HG03103 (cell line): Measurements from ENCODE around the gene JOSD2.

Source experiments
- ATAC-seq: cut with Tn5 transposase; IDR thresholded peaks from one replicate; pipeline ENCODE4 v1.9.1; 2021; ENCODE audit warnings: low read depth; ENCODE audit not compliant: unreplicated experiment

JOSD2 gene

GRCh38 chr19:50496189-50497021 lies 14.6 kb downstream of the JOSD2 start:
- no peak for ATAC-seq

DNA sequence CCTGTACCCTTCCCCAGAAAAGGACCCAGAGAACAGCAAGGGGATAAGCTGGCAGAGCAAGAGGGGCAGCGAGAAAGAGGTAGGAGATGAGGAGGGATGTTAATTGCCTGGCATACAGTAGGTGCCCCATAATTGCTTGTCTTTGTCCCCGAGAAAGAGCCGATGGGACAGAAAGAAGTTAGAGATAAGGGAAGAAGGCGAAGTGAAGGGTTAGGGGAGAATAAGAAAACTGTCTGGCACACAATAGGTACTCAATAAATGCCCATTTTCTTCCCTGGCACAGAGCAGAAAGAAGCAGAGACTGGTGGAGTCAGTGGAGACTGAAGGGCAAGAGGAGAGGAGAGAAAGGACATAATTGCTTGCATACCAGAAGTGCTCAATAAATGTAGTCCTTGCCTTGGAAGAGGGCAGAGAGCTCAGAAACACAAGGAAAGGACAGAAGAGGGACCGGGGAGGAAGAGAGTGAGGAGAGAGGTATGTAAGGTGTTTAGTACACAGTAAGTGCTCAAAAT lies 15.9 kb downstream of the JOSD2 start:
- ATAC-seq, result no peak

DNA sequence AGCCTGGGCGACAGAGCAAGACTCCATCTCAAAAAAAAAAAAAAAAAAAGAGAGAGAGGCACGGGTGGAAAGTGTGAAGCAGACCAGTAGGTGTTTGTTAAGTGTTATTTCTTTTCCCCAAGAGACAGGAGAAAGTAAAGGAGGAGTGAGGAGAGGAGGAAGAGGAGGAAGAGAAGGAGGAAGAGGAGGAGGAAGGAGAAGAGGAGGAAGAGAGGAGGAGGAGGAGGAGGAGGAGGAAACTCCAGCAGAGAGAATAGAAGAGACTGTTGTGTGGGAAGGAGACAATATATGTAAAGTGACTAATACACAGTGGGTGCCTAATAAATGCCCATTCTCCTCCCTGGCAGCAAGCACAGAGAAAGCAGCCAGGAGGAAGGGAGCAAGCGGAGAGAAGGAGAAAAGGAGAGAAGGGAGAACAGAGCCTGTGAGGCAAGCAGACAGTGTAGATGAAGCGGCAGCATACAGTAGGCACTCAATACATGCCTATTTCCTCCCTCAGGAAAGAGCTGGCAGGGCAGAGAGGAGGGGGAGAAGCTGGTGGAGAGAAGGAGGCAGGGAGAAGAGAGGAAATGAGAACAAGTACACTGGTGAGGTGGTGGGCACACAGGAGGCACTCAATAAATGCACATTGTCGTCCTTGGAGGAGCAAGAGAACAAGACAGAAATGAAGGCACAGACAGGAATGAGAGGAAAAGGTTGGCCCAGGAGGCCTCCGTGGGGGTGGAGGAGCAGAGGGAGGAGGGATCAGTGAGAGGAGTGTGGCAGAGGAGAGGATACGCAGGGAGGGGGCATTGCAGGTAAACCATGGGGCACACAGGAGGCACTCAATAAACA lies 16.6 kb downstream of the JOSD2 start:
- ATAC-seq, result no peak

DNA sequence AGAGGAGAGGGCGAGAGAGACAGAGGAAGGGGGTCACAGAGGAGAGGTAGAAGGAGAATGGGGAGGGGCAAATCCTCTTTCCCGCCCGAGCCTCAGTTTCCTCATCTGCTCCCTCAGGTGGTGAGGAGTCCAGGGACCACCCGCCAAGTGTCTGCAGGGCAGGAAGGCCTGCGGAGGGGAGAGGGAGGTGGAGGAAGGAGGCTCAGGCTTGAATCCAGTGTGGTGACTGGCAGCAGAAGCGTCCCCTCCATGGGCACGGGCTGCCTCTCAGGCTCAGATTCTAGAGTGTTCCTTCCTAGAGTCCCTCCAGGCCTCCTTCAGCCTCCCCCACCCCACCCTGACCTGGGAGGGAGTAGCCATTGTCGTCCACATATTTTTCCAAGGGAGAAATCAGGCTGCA lies 17.8 kb downstream of the JOSD2 start:
- no peak for ATAC-seq

- ATAC-seq, result no peak
These were observed 18.5 kb downstream of the JOSD2 start for GRCh38 chr19:50492303-50493052.

DNA sequence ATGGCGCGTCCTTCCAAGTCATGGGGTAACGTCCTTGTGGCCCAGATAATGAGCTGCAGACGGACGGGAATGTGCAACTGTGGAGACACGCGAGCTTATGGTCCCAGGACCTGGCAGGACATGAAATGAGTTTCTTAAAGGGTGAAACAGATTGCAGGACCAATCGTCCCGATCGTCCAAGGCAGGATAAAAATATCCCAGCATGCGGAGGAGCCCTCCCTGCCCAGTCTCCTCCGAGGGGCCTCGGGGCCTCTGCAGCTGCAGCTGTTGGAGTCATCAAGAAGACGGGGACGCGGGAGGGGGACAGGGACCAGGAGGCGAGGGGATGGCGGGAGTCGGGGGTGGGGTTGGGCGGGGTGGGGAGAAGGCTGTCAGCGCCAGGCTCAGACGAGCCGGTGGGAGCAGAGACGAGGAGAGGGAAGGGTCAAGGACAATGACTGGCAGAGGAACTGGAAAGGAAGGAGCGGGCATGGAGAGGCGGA lies 20.0 kb downstream of the JOSD2 start:
- no peak for ATAC-seq

GRCh38 chr19:50490411-50490811 lies 20.6 kb downstream of the JOSD2 start:
- ATAC-seq, result no peak

- no peak for ATAC-seq
These were observed 21.5 kb downstream of the JOSD2 start for GRCh38 chr19:50489461-50490011.

DNA sequence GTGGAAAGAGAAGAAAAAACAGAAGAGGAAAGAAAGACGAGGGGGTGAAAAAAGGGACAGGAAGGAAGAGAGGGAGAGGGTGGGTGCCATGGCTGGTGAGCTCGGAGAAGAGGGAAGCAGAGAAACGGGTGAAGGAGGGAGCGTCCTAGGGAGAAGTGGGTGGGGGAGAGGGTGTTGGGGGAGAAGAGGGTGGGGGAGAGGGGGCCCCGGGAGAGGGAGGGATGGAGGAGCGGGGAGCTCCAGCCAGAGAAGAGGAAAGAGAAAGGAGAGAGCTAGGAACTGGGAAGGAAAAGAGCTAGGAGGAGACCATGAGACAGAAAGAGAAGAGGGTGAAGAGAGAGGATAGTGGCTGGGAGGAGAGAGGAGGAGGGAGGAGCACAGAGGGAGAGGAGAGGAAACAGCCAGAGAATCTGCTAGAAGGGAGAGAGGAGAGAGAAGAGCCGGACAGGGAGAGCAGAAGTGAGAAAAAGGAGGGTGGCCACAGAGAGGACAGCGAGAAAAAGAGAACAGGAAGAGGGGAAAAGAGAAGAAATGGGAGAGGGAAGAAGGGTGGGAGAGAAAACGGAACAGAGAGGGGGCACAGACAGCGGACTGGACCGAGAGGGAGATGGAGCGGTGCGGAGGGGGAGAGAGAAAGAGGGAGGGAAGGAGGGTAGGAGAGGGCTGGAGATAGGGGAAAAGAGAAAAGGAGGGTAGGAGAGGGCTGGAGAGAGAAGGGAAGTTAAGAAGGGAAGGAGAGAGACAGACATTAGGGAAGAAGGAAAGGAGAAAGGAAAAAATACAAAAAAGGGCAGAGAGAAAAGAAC lies 22.4 kb downstream of the JOSD2 start:
- no peak for ATAC-seq

DNA sequence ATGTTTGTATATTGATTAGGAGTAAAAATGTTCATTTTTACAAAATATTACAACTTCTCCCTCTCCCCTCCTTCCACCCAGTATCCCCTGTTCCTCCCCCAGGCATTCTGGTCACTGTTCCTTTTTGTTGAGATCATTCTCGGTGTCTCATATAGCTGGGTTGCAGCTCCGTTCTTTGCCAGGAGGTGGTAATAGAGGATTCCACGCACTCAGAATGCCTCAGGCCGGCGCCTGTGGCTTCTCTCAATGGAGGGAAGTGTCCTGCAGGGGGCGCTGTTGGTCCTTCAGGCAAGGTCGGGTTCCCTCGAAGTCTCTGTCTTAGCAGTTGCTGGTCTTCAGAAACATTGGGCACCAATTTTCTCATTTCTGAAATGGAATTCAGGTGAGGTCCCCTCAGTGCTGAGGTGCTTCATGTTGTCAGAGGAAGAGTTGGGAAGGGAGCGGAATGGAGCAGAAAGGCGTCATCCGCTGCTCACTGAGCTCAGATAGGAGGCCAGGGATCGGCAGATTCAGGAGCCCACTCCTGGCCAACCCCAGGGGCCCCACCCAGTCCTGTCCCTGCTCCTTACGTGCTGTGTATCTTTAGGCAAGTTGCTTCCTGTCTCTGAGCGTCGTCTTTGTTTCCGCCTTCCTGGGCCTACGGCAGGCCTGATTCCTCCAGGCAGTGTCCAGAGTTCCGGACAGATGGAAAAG lies 24.0 kb downstream of the JOSD2 start:
- ATAC-seq, result no peak

GRCh38 chr19:50485284-50485955 lies 25.6 kb downstream of the JOSD2 start:
- ATAC-seq, result no peak

DNA sequence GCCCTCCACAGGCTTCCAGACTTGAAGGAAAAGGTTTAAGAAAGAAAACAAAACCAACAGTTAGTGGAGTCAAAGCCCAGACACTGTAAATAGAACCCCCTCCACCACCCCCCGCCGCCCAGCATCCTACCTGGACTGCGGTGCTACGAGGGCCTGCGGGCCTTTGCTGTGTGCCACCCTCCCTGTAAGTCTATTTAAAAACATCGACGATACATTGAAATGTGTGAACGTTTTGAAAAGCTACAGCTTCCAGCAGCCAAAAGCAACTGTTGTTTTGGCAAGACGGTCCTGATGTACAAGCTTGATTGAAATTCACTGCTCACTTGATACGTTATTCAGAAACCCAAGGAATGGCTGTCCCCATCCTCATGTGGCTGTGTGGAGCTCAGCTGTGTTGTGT lies 28.1 kb downstream of the JOSD2 start:
- no peak for ATAC-seq

- ATAC-seq, result no peak
These were observed 28.6 kb downstream of the JOSD2 start for GRCh38 chr19:50482271-50482855.

GRCh38 chr19:50481351-50482149 lies 29.4 kb downstream of the JOSD2 start:
- ATAC-seq, result no peak

GRCh38 chr19:50480281-50481111 lies 30.5 kb downstream of the JOSD2 start:
- no peak for ATAC-seq

DNA sequence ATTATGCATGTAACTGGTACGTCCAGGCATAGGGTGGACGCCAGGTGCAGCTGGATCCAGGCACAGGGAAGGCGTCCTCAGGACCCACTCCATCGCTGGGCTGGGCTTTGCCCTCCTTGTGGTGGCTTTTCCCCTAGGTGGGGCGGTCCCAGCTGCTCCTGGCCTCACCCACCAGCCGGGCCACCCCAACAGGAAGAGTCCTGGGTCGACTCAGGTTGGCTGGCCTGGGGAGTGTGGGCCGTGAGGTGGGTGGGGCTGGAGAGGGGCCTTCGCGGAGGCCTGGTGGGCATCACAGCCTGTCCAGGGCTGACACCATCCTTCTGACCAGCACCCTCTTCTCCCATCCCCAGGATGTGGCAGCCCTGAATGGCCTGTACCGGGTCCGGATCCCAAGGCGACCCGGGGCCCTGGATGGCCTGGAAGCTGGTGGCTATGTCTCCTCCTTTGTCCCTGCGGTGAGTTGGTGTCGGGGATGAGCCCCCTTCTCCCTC lies 31.2 kb downstream of the JOSD2 start:
- ATAC-seq, result no peak
